ENCODE measurements around the gene PSAPL1. TPM values are rescaled to one million over a fixed set of nuclear protein-coding genes. Genes with fewer than 3 reads are reported as not detected.

The PSAPL1 gene
- total RNA-seq, 4 donors from 2014 or later, result not detected

- intact Hi-C loops (cut with DNase I), result no loop called here
- WGBS, result 73% methylated on average over 7 of the region's 17 CpGs
- Histone ChIP-seq H3K4me1 (peaks cover 0 to 30% (median 20%) of the 10 kb centered on the region in 4 donors), H3K27me3 (no peaks in the 10 kb centered on the region), H3K27ac (replicated peaks in 1 of 4) (no peak overlapping the region), H3K9me3 (no peaks in the 10 kb centered on the region), H3K36me3 (no peaks in the 10 kb centered on the region), H3K4me3 (no peak overlapping the region)
- DNase-seq (ENCODE audit: extremely low spot score), result no peak
- TF ChIP-seq EP300 (IDR thresholded peaks at IDR 0.05) (no peak), CTCF (IDR thresholded peaks at IDR 0.05) (no peak), POLR2A (IDR thresholded peaks at IDR 0.05; ENCODE audit: low read depth) (no peak), POLR2AphosphoS5 (IDR thresholded peaks at IDR 0.05) (no peak)
Observed at GRCh38 chr4:7423801-7424552, 10.8 kb downstream of the PSAPL1 start.

GRCh38 chr4:7423391-7423790, 11.3 kb downstream of the PSAPL1 start:
- TF ChIP-seq POLR2A (IDR thresholded peaks at IDR 0.05; ENCODE audit: low read depth), result no peak
- TF ChIP-seq EP300 (IDR thresholded peaks at IDR 0.05), result no peak
- TF ChIP-seq POLR2AphosphoS5 (IDR thresholded peaks at IDR 0.05), result no peak
- no peak for TF ChIP-seq CTCF (IDR thresholded peaks at IDR 0.05)
- WGBS, result 100% methylated on average over 3 of the region's 5 CpGs
- H3K9me3 ChIP-seq, result no peaks in the 10 kb centered on the region
- intact Hi-C loops (cut with DNase I), result no loop called here
- DNase-seq (ENCODE audit: extremely low spot score), result no peak
- H3K36me3 ChIP-seq, result no peaks in the 10 kb centered on the region
- peaks cover 0 to 29% (median 18%) of the 10 kb centered on the region in 4 donors for H3K4me1 ChIP-seq
- no peaks in the 10 kb centered on the region for H3K27me3 ChIP-seq
- no peak overlapping the region for H3K27ac ChIP-seq (replicated peaks in 1 of 4)
- H3K4me3 ChIP-seq, result no peak overlapping the region

GRCh38 chr4:7422898-7423180, 11.9 kb downstream of the PSAPL1 start:
- no peak for DNase-seq (ENCODE audit: extremely low spot score)
- no peaks in the 10 kb centered on the region for H3K27me3 ChIP-seq
- H3K4me1 ChIP-seq, result peaks cover 0 to 27% (median 16%) of the 10 kb centered on the region in 4 donors
- no peak overlapping the region for H3K4me3 ChIP-seq
- no peaks in the 10 kb centered on the region for H3K9me3 ChIP-seq
- TF ChIP-seq POLR2A (IDR thresholded peaks at IDR 0.05; ENCODE audit: low read depth), result no peak
- H3K27ac ChIP-seq (replicated peaks in 1 of 4), result no peak overlapping the region
- 94% methylated on average over 8 of the region's 9 CpGs for WGBS
- intact Hi-C loops (cut with DNase I), result no loop called here
- H3K36me3 ChIP-seq, result no peaks in the 10 kb centered on the region

DNA sequence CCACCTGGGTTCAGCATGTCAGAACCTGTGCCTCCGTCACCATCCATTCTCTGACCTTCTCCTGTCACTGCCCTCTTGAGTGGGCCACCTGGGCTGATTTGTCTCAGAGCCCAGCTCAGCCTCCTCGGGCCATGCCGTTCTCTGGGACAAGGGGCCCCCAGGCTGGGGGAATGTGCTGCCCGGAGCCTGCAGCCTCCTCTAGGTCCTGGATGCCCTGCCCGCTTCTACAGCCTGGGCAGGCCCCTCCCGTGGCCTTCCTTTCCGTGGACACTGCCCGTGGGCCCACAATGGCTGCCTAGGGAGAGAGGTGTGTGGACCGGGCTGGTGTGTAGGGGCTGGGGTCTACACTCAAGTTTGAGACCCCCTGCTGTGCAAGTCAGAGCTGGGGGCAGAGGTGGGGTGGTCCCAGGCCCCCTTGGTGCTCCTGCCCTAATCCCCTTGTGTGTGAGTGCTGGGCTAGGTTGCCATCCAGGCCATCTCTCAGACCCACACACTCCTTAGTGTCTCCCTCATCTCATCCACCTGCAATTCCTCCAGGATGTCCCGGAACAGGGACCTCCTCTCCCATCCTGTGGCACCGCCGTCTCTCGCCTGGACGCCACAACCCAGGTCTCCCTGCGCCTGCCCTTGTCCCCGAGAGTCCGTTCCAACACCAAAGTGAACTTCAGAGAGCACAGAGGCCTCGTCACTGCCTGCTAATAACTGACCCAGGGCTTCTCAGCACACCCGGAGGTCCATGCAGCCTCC, 12.4 kb downstream of the PSAPL1 start:
- H3K36me3 ChIP-seq, result no peaks in the 10 kb centered on the region
- no peaks in the 10 kb centered on the region for H3K9me3 ChIP-seq
- no peak for TF ChIP-seq CTCF (IDR thresholded peaks at IDR 0.05)
- no peak for TF ChIP-seq EP300 (IDR thresholded peaks at IDR 0.05)
- TF ChIP-seq POLR2A (IDR thresholded peaks at IDR 0.05; ENCODE audit: low read depth), result no peak
- TF ChIP-seq POLR2AphosphoS5 (IDR thresholded peaks at IDR 0.05), result no peak
- peaks cover 0 to 24% (median 14%) of the 10 kb centered on the region in 4 donors for H3K4me1 ChIP-seq
- H3K27ac ChIP-seq (replicated peaks in 1 of 4), result no peak overlapping the region
- H3K4me3 ChIP-seq, result no peak overlapping the region
- no peaks in the 10 kb centered on the region for H3K27me3 ChIP-seq
- WGBS, result 97% methylated on average over 15 of the region's 19 CpGs
- intact Hi-C loops (cut with DNase I), result no loop called here
- DNase-seq (ENCODE audit: extremely low spot score), result no peak

DNA sequence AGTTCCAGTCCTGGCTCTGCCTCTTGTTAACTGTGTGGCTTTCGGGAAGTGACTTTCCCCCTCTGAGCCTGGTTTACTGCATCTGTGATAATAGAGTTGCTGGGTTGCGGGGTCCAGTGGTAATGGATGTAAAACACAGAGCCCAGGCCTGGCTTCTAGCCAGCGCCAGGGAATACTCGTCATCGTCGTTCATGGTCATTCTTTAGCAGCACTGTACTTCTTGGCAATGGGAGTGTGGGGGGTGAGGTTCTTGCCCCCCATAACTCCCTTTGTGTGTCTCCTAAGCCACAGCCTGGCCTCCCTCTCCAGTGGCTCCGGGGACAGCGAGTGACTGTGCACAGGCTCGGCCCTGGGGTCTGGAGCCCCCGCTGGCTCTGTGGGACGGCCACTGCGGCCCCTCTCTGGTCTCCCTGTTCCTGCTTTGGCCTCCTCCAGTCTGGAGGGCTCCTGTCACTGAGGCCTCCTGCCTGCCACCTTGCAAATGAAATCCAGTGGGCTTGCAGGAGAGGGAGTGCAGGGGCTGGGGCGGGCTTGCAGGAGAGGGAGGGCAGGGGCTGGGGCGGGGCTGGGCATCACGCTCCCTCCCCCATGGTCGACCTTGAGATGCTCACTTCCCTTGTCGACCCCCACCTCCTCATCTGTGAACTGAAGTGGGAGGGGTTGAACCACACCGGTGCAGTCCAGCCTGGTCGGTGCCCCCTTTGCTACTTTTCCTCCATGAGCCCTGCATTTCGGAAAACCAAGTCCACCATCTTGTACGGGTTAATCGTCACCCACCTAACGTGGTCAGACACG, 13.2 kb downstream of the PSAPL1 start:
- no peak for DNase-seq (ENCODE audit: extremely low spot score)
- no peak for TF ChIP-seq CTCF (IDR thresholded peaks at IDR 0.05)
- TF ChIP-seq EP300 (IDR thresholded peaks at IDR 0.05), result no peak
- TF ChIP-seq POLR2AphosphoS5 (IDR thresholded peaks at IDR 0.05), result no peak
- TF ChIP-seq POLR2A (IDR thresholded peaks at IDR 0.05; ENCODE audit: low read depth), result no peak
- no peaks in the 10 kb centered on the region for H3K27me3 ChIP-seq
- peaks cover 0 to 20% (median 11%) of the 10 kb centered on the region in 4 donors for H3K4me1 ChIP-seq
- H3K9me3 ChIP-seq, result no peaks in the 10 kb centered on the region
- no peaks in the 10 kb centered on the region for H3K36me3 ChIP-seq
- intact Hi-C loops (cut with DNase I), result no loop called here
- no peak overlapping the region for H3K27ac ChIP-seq (replicated peaks in 1 of 4)
- no peak overlapping the region for H3K4me3 ChIP-seq
- 84% methylated on average over 17 of the region's 24 CpGs for WGBS
